Common myeloid progenitor, CD34-positive (primary cell): ENCODE data around the gene CSH2. TPM values are rescaled to one million over a fixed set of nuclear protein-coding genes. Genes with fewer than 3 reads are reported as not detected.
"Not testable (repeated sequence)": the region's sequence is repeated elsewhere in the genome, so short reads cannot be mapped to it uniquely, and the experiment has no call there.

Experiments
- CTCF ChIA-PET: fragments of 350-600 bp; sonication (Branson Sonifier 250); formaldehyde crosslinking; loops from one replicate; lab custom pipeline; 2021; ENCODE audit warnings: antibody characterized with exemption; lab: Charles Lee
- POLR2A ChIA-PET: fragments of 350-600 bp; sonication (Branson Sonifier 250); formaldehyde crosslinking; loops from one replicate; lab custom pipeline; 2021; ENCODE audit warnings: antibody characterized with exemption; lab: Charles Lee
- DNase-seq, 3 donors: peaks; one replicate each; pipeline versions ENCODE4 v3.0.0 to v3.0.0-alpha.2; 2013
- H3K27ac ChIP-seq, 2 experiments: 1 replicate in 1 of 2; 2 replicates in 1 of 2; pipeline ENCODE4 v1.7.0; 2013; ENCODE audit warnings: inconsistent platforms in 2 of 2, low read length in 2 of 2, mild to moderate bottlenecking in 2 of 2, low read depth in 1 of 2, moderate library complexity in 1 of 2; ENCODE audit not compliant: severe bottlenecking in 2 of 2, insufficient read depth in 1 of 2, poor library complexity in 1 of 2
- H3K27me3 ChIP-seq, 5 experiments: replicated peaks in 2 of 5; 1 replicate in 3 of 5; 2 replicates in 2 of 5; pipeline versions ENCODE4 v1.6.1 to v1.7.0; 2013; ENCODE audit warnings: low read length in 4 of 5, mild to moderate bottlenecking in 2 of 5, moderate library complexity in 2 of 5, inconsistent platforms in 1 of 5; ENCODE audit not compliant: insufficient read depth in 5 of 5, control insufficient read depth in 4 of 5
- H3K36me3 ChIP-seq, 4 experiments: 1 replicate in 2 of 4; 2 replicates in 2 of 4; pipeline versions ENCODE4 v1.6.1 to v1.7.0; 2013; ENCODE audit warnings: low read length in 3 of 4, control low read depth in 1 of 4, mild to moderate bottlenecking in 1 of 4; ENCODE audit not compliant: control insufficient read depth in 4 of 4, insufficient read depth in 4 of 4
- H3K4me1 ChIP-seq, 4 experiments: 1 replicate in 3 of 4; 2 replicates in 1 of 4; pipeline versions ENCODE4 v1.6.1 to v1.7.1; 2013; ENCODE audit warnings: low read length in 3 of 4, mild to moderate bottlenecking in 3 of 4, control low read depth in 1 of 4, inconsistent platforms in 1 of 4, moderate library complexity in 1 of 4; ENCODE audit not compliant: control insufficient read depth in 4 of 4, insufficient read depth in 4 of 4; ENCODE audit errors: control extremely low read depth in 1 of 4
- H3K4me3 ChIP-seq, 7 experiments: 1 replicate in 4 of 7; 2 replicates in 3 of 7; pipeline versions ENCODE4 v1.5.1 to v1.7.0; 2013; ENCODE audit warnings: mild to moderate bottlenecking in 7 of 7, low read length in 6 of 7, moderate library complexity in 6 of 7, inconsistent platforms in 2 of 7, low read depth in 2 of 7, control low read depth in 1 of 7; ENCODE audit not compliant: insufficient read depth in 4 of 7, control insufficient read depth in 1 of 7; ENCODE audit errors: extremely low read depth in 1 of 7
- H3K9me3 ChIP-seq, 5 experiments: 1 replicate in 4 of 5; 2 replicates in 1 of 5; pipeline versions ENCODE4 v1.6.1 to v1.7.1; 2013; ENCODE audit warnings: low read length in 4 of 5, mild to moderate bottlenecking in 2 of 5, inconsistent platforms in 1 of 5, low read depth in 1 of 5, moderate library complexity in 1 of 5; ENCODE audit not compliant: control insufficient read depth in 4 of 5, insufficient read depth in 2 of 5; ENCODE audit errors: control extremely low read depth in 1 of 5
- WGBS: methylation state at CpG from one replicate; pipeline ENCODE4 v1.1.5; 2013; ENCODE audit not compliant: insufficient coverage; 5-methylcytosine and 5-hydroxymethylcytosine counted together
- polyA plus RNA-seq: library from polyadenylated mRNA; unstranded; fragments of 120-200 nt; gene quantifications from one replicate; pipeline ENCODE4 v1.2.1, GENCODE V29; 2013

Gene CSH2
- polyA plus RNA-seq, result 0.09 TPM

DNA sequence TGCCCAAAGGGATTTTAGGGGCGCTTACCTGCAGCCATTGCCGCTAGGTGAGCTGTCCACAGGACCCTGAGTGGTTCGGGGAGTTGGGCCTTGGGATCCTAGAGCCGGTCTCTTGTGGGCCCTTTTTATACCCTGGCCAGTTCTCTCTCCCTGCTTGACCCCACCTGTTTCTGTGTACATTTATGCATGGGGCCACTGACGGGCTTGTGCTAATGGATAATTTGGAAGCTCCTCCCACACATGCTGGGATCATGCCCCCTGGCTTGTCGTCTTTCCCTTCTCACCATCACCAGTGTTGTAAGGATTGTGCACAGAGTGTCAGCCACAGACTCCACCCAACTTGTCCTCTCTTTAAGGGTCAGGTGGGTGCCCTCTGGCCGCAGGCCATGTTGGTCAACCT lies at the start of gene CSH2:
Gene CSH2, minus strand, starts transcription at position 101 of the 400 bp plus-strand sequence. Its CDS starts 63 bp downstream, at position 38.
- H3K4me3 ChIP-seq, H3K4me1 ChIP-seq, H3K36me3 ChIP-seq, POLR2A ChIA-PET, DNase-seq, H3K27me3 ChIP-seq, H3K27ac ChIP-seq, H3K9me3 ChIP-seq: not testable (repeated sequence)
- CTCF ChIA-PET, result interaction anchor here (1.4 to 1.6 kb wide), 2 partner anchors 10 to 14 kb away, joined by 3 to 7 read pairs; no protein-coding TSS in a partner anchor
- no CpG with 5 or more reads among the region's 7 CpGs for WGBS

GRCh38 chr17:63922402-63922801 lies 48.9 kb upstream of the CSH2 start:
- CTCF ChIA-PET, result interaction anchor here (1.0 to 5.8 kb wide), 7 partner anchors 9 to 102 kb away, joined by 3 to 63 read pairs (median 4); partner anchors contain the start of genes CD79B, CSHL1 and ICAM2
- POLR2A ChIA-PET, H3K4me1 ChIP-seq, DNase-seq, H3K9me3 ChIP-seq, H3K4me3 ChIP-seq, H3K27ac ChIP-seq, H3K36me3 ChIP-seq, H3K27me3 ChIP-seq: not testable (repeated sequence)
- 84% methylated on average over 5 of the region's 9 CpGs for WGBS

- POLR2A ChIA-PET, H3K9me3 ChIP-seq, H3K27ac ChIP-seq, H3K4me3 ChIP-seq, H3K27me3 ChIP-seq, H3K4me1 ChIP-seq, DNase-seq, H3K36me3 ChIP-seq: not testable (repeated sequence)
- 100% methylated on average over 3 of the region's 5 CpGs for WGBS
- CTCF ChIA-PET, result interaction anchor here (0.8 to 5.8 kb wide), 16 partner anchors 10 to 212 kb away, joined by 3 to 100 read pairs (median 10); partner anchors contain the start of genes CD79B and ERN1
These were observed 47.3 kb upstream of the CSH2 start for GRCh38 chr17:63920779-63921178.

- not testable (repeated sequence) for H3K27me3 ChIP-seq, H3K4me1 ChIP-seq, H3K9me3 ChIP-seq, DNase-seq, H3K27ac ChIP-seq, H3K4me3 ChIP-seq, H3K36me3 ChIP-seq
- 91% methylated on average over 3 of the region's 6 CpGs for WGBS
- POLR2A ChIA-PET, result interaction anchor here (0.6 kb wide), 1 partner anchor 12 kb away, joined by 3 read pairs; the partner anchor contains the start of gene CD79B
- CTCF ChIA-PET, result interaction anchor here (0.8 to 5.8 kb wide), 30 partner anchors 11 to 213 kb away, joined by 3 to 100 read pairs (median 6); partner anchors contain the start of genes CD79B and ERN1
These were observed 46.6 kb upstream of the CSH2 start for GRCh38 chr17:63920050-63920449.

DNA sequence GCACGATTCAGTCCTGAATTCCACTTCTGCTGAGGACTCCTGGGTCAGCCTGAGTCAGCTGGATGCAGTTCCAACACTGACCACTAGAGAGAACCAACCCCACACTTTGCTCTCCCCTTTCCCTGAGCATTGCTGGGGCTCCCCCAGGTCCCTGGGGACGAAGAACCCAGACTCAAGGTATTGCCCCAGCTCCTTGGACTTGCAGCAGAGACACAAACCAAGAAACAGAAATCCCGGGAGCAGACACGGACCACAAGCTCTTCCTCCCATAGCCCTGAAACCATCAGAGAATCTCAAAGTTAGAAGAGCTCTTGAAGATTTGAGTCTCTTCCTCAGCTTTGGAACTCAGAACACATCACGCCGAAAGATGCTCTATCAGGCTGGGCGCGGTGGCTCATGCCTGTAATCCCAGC lies 45.8 kb upstream of the CSH2 start:
- H3K4me1 ChIP-seq, result peaks cover 0 to 5% (median 0%) of the 10 kb centered on the region in 4 experiments
- DNase-seq, result peak; percentile 66 to 83 (median 71)
- H3K9me3 ChIP-seq, result no peaks in the 10 kb centered on the region
- H3K4me3 ChIP-seq, result no peak overlapping the region
- ChIA-PET POLR2A (interaction anchor here (0.7 to 1.0 kb wide), 2 partner anchors 81 to 227 kb away, joined by 3 to 4 read pairs; no protein-coding TSS in a partner anchor), CTCF (interaction anchor here (0.6 to 5.8 kb wide), 34 partner anchors 12 to 563 kb away, joined by 3 to 100 read pairs (median 6); partner anchors contain the start of genes CD79B and ERN1)
- no peaks in the 10 kb centered on the region for H3K27me3 ChIP-seq
- H3K27ac ChIP-seq, result no peak overlapping the region
- H3K36me3 ChIP-seq, result no peaks in the 10 kb centered on the region
- 60% methylated on average over 7 of the region's 8 CpGs for WGBS

GRCh38 chr17:63918789-63919305 lies 45.4 kb upstream of the CSH2 start, which contains the start of gene GH1:
GH1 (minus strand) TSS chr17:63918839; CDS start chr17:63918776, 63 bp downstream.
- CTCF ChIA-PET, result interaction anchor here (0.6 to 5.8 kb wide), 31 partner anchors 11 to 563 kb away, joined by 3 to 100 read pairs (median 6); partner anchors contain the start of genes CD79B and ERN1

DNA sequence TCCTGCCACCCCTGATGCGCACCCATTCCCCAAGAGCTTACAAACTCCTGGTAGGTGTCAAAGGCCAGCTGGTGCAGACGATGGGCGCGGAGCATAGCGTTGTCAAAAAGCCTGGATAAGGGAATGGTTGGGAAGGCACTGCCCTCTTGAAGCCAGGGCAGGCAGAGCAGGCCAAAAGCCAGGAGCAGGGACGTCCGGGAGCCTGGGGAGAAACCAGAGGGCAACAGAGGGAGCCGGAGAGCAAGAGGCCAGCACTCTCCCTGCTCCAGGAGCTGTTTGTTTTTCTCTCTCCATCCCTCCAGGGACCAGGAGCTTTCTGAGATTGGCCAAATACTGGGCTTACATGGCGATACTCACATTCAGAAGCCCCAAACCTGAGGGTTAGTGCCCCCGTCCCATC lies 44.8 kb upstream of the CSH2 start:
- 94% methylated on average over 9 of the region's 10 CpGs for WGBS
- Histone ChIP-seq H3K27me3 (no peaks in the 10 kb centered on the region), H3K4me3 (no peak overlapping the region), H3K36me3 (no peaks in the 10 kb centered on the region), H3K9me3 (no peaks in the 10 kb centered on the region), H3K27ac (no peak overlapping the region), H3K4me1 (peaks cover 0 to 5% (median 0%) of the 10 kb centered on the region in 4 experiments)
- DNase-seq, result no peak
- CTCF ChIA-PET, result interaction anchor here (0.6 to 5.8 kb wide), 20 partner anchors 13 to 549 kb away, joined by 3 to 100 read pairs (median 10); partner anchors contain the start of genes CD79B and ERN1
- POLR2A ChIA-PET, result interaction anchor here (0.7 kb wide), 1 partner anchor 85 kb away, joined by 3 read pairs; no protein-coding TSS in a partner anchor

More at GRCh38 chr17:63918789-63919305, 45.4 kb upstream of the CSH2 start, which contains the start of gene GH1:
- not testable (repeated sequence) for H3K4me1 ChIP-seq, DNase-seq, H3K27ac ChIP-seq, H3K27me3 ChIP-seq, H3K4me3 ChIP-seq, H3K36me3 ChIP-seq, H3K9me3 ChIP-seq
- POLR2A ChIA-PET, result interaction anchor here (0.7 to 1.0 kb wide), 2 partner anchors 81 to 227 kb away, joined by 3 to 4 read pairs; no protein-coding TSS in a partner anchor
- WGBS, result 61% methylated on average over 7 of the region's 10 CpGs
